ENCODE results near the gene ILK.

ILK gene

GRCh38 chr11:6638429-6638828 is 34.9 kb downstream of the ILK start:
- no peak for DNase-seq

- DNase-seq: no peak
Observed at GRCh38 chr11:6640036-6640984, 36.7 kb downstream of the ILK start.

- no peak for DNase-seq
Observed at GRCh38 chr11:6640985-6641701, 37.6 kb downstream of the ILK start.

- no peak for DNase-seq
Observed at GRCh38 chr11:6642957-6643356, 39.4 kb downstream of the ILK start.

- DNase-seq: no peak
Observed at GRCh38 chr11:6646071-6646470, 42.5 kb downstream of the ILK start.

GRCh38 chr11:6646576-6646917 is 43.0 kb downstream of the ILK start:
- DNase-seq: no peak

- DNase-seq: peak; percentile 34
Observed at GRCh38 chr11:6646918-6647679, 43.5 kb downstream of the ILK start.

GRCh38 chr11:6647836-6648235 is 44.3 kb downstream of the ILK start:
- no peak for DNase-seq

- no peak for DNase-seq
Observed at GRCh38 chr11:6648501-6648900, 44.9 kb downstream of the ILK start.

- DNase-seq: no peak
Observed at GRCh38 chr11:6650104-6650503, 46.5 kb downstream of the ILK start.

- DNase-seq: no peak
Observed at GRCh38 chr11:6650980-6651379, 47.4 kb downstream of the ILK start.

- no peak for DNase-seq
Observed at GRCh38 chr11:6652182-6652581, 48.6 kb downstream of the ILK start.

- no peak for DNase-seq
Observed at GRCh38 chr11:6653097-6653496, 49.5 kb downstream of the ILK start.

GRCh38 chr11:6653656-6654055 is 50.1 kb downstream of the ILK start:
- no peak for DNase-seq

GRCh38 chr11:6654281-6655019 is 50.9 kb downstream of the ILK start:
- DNase-seq: no peak

GRCh38 chr11:6655020-6655789 is 51.6 kb downstream of the ILK start:
- DNase-seq: no peak

GRCh38 chr11:6655790-6656583 is 52.4 kb downstream of the ILK start, which contains the start of gene DCHS1:
Gene DCHS1, minus strand, starts transcription at chr11:6655809. Its CDS starts 14,196 bp downstream, at chr11:6641613.
- DNase-seq: no peak

- no peak for DNase-seq
Observed at GRCh38 chr11:6656584-6656915, 53.0 kb downstream of the ILK start.

GRCh38 chr11:6656936-6657335 is 53.4 kb downstream of the ILK start:
- no peak for DNase-seq

- no peak for DNase-seq
Observed at GRCh38 chr11:6657346-6657745, 53.8 kb downstream of the ILK start.

GRCh38 chr11:6658647-6659046 is 55.1 kb downstream of the ILK start:
- no peak for DNase-seq

All from activated gamma-delta T cell treated with Interleukin-2 at 50 U/mL for 16 hours (primary cell).